ENCODE results near the gene PDE6B. TPM values are rescaled to one million over a fixed set of nuclear protein-coding genes. Genes with fewer than 3 reads are reported as not detected.

Gene PDE6B
- total and polyA plus RNA-seq, 4 donors, result 2.7 to 24.6 (median 12.0) TPM

- DNase-seq (peak in 1 of 3 donors; percentile 26), ATAC-seq (ENCODE audit: insufficient read depth, low FRiP score) (peak; percentile 1)
- Histone ChIP-seq H3K9ac (ENCODE audit: insufficient read depth in 1 of 2, low read length in 2 of 2) (peak overlapping the region; percentile 82 to 94), H3K4me3 (peak overlapping the region; percentile 92), H3K27ac (ENCODE audit: low read depth in 1 of 2, low read length in 1 of 2) (peak overlapping the region; percentile 96), H3K27me3 (ENCODE audit: control insufficient read depth in 3 of 3, insufficient read depth in 3 of 3, low read length in 2 of 3) (no peaks in the 10 kb centered on the region), H3K9me3 (ENCODE audit: control insufficient read depth in 4 of 4, insufficient read depth in 3 of 4, low read length in 3 of 4) (no peaks in the 10 kb centered on the region), H3K36me3 (ENCODE audit: control insufficient read depth in 4 of 4, insufficient read depth in 4 of 4, low read length in 4 of 4) (peaks cover 6 to 13% (median 12%) of the 10 kb centered on the region in 4 donors), H3K4me1 (ENCODE audit: control insufficient read depth in 5 of 5, insufficient read depth in 5 of 5, low read length in 5 of 5) (peaks cover 4 to 16% (median 9%) of the 10 kb centered on the region in 5 donors)
- no peak for TF ChIP-seq CTCF (IDR thresholded peaks at IDR 0.05; ENCODE audit: control extremely low read depth, extremely low read depth)
- 60 to 63% methylated on average over 23 to 26 of the region's 26 CpGs for WGBS, 2 donors
These were observed 49.9 kb downstream of the PDE6B start for GRCh38 chr4:675036-675882.

GRCh38 chr4:675980-676870 is 50.9 kb downstream of the PDE6B start:
- H3K36me3 ChIP-seq (ENCODE audit: control insufficient read depth in 4 of 4, insufficient read depth in 4 of 4, low read length in 4 of 4), result peaks cover 6 to 12% (median 11%) of the 10 kb centered on the region in 4 donors

GRCh38 chr4:676871-677235 is 51.5 kb downstream of the PDE6B start:
- Histone ChIP-seq H3K9ac (ENCODE audit: insufficient read depth in 1 of 2, low read length in 2 of 2) (no peak overlapping the region), H3K27me3 (ENCODE audit: control insufficient read depth in 3 of 3, insufficient read depth in 3 of 3, low read length in 2 of 3) (no peaks in the 10 kb centered on the region), H3K9me3 (ENCODE audit: control insufficient read depth in 4 of 4, insufficient read depth in 3 of 4, low read length in 3 of 4) (no peaks in the 10 kb centered on the region), H3K4me3 (no peak overlapping the region), H3K27ac (ENCODE audit: low read depth in 1 of 2, low read length in 1 of 2) (no peak overlapping the region), H3K4me1 (ENCODE audit: control insufficient read depth in 5 of 5, insufficient read depth in 5 of 5, low read length in 5 of 5) (peaks cover 4 to 23% (median 12%) of the 10 kb centered on the region in 5 donors), H3K36me3 (ENCODE audit: control insufficient read depth in 4 of 4, insufficient read depth in 4 of 4, low read length in 4 of 4) (peaks cover 6 to 9% (median 7%) of the 10 kb centered on the region in 4 donors)
- 84 to 91% methylated on average over 8 of the region's 8 CpGs for WGBS, 2 donors
- DNase-seq, result no peak
- ATAC-seq (ENCODE audit: insufficient read depth, low FRiP score), result no peak
- TF ChIP-seq CTCF (IDR thresholded peaks at IDR 0.05; ENCODE audit: control extremely low read depth, extremely low read depth), result no peak

More at GRCh38 chr4:675980-676870, 50.9 kb downstream of the PDE6B start:
- no peak overlapping the region for H3K9ac ChIP-seq (ENCODE audit: insufficient read depth in 1 of 2, low read length in 2 of 2)
- no peaks in the 10 kb centered on the region for H3K9me3 ChIP-seq (ENCODE audit: control insufficient read depth in 4 of 4, insufficient read depth in 3 of 4, low read length in 3 of 4)
- no peak for TF ChIP-seq CTCF (IDR thresholded peaks at IDR 0.05; ENCODE audit: control extremely low read depth, extremely low read depth)
- DNase-seq (no peak), ATAC-seq (ENCODE audit: insufficient read depth, low FRiP score) (no peak)
- H3K4me1 ChIP-seq (ENCODE audit: control insufficient read depth in 5 of 5, insufficient read depth in 5 of 5, low read length in 5 of 5), result peaks cover 4 to 25% (median 12%) of the 10 kb centered on the region in 5 donors
- H3K27ac ChIP-seq (ENCODE audit: low read depth in 1 of 2, low read length in 1 of 2), result no peak overlapping the region
- 79 to 85% methylated on average over 19 of the region's 19 CpGs for WGBS, 2 donors
- no peak overlapping the region for H3K4me3 ChIP-seq
- H3K27me3 ChIP-seq (ENCODE audit: control insufficient read depth in 3 of 3, insufficient read depth in 3 of 3, low read length in 2 of 3), result no peaks in the 10 kb centered on the region
